MM.1S (cell line): Measurements from ENCODE around the gene RAD54L2.

Source experiments
- DNase-seq: peaks from one replicate; pipeline ENCODE4 v3.0.0-alpha.2; 2015
- H2AFZ ChIP-seq: fragments of 300-600 bp; sonication (generic); 2 replicates; pipeline ENCODE4 v1.6.0; 2016; ENCODE audit warnings: antibody characterized with exemption, low read length
- H3F3A ChIP-seq: fragments of 300-600 bp; sonication (generic); 2 replicates; pipeline ENCODE4 v1.6.1; 2016; ENCODE audit warnings: mild to moderate bottlenecking, antibody characterized with exemption, low read length, moderate library complexity, mixed read lengths; ENCODE audit not compliant: insufficient read depth
- H3K27ac ChIP-seq: fragments of 300-600 bp; sonication (generic); 2 replicates; pipeline ENCODE4 v1.5.1; 2016; ENCODE audit warnings: mild to moderate bottlenecking, low read length
- H3K27me3 ChIP-seq: fragments of 300-600 bp; sonication (generic); replicated peaks from 2 replicates; pipeline ENCODE4 v1.6.0; 2016; ENCODE audit warnings: low read length; ENCODE audit not compliant: insufficient read depth
- H3K36me3 ChIP-seq: fragments of 300-600 bp; sonication (generic); replicated peaks from 2 replicates; pipeline ENCODE4 v1.6.1; 2016; ENCODE audit warnings: mild to moderate bottlenecking, low read length, mixed read lengths; ENCODE audit not compliant: insufficient read depth
- H3K4me1 ChIP-seq: fragments of 300-600 bp; sonication (generic); 2 replicates; pipeline ENCODE4 v1.6.1; 2016; ENCODE audit warnings: low read length, mixed read lengths
- H3K4me2 ChIP-seq: fragments of 300-600 bp; sonication (generic); 2 replicates; pipeline ENCODE4 v1.6.0; 2016; ENCODE audit warnings: low read depth, low read length
- H3K4me3 ChIP-seq: fragments of 300-600 bp; sonication (generic); 2 replicates; pipeline ENCODE4 v1.5.1; 2016; ENCODE audit warnings: low read length, mixed read lengths
- H3K79me2 ChIP-seq: fragments of 300-600 bp; sonication (generic); 2 replicates; pipeline ENCODE4 v1.6.1; 2016; ENCODE audit warnings: mixed run types, low read length, mixed read lengths
- H3K9ac ChIP-seq: fragments of 300-600 bp; sonication (generic); 2 replicates; pipeline ENCODE4 v1.6.1; 2016; ENCODE audit warnings: low read length, mixed read lengths
- H3K9me2 ChIP-seq: fragments of 300-600 bp; sonication (generic); replicated peaks from 2 replicates; pipeline ENCODE4 v1.6.1; 2016; ENCODE audit warnings: mild to moderate bottlenecking, low read length, mixed read lengths; ENCODE audit not compliant: insufficient read depth
- H3K9me3 ChIP-seq: fragments of 300-600 bp; sonication (generic); replicated peaks from 2 replicates; pipeline ENCODE4 v1.6.1; 2016; ENCODE audit warnings: mild to moderate bottlenecking, low read length, mixed read lengths; ENCODE audit not compliant: insufficient read depth
- H4K20me1 ChIP-seq: fragments of 300-600 bp; sonication (generic); 2 replicates; pipeline ENCODE4 v1.6.1; 2016; ENCODE audit warnings: mild to moderate bottlenecking, low read length, moderate library complexity, mixed read lengths; ENCODE audit not compliant: insufficient read depth
- EZH2 ChIP-seq: fragments of 300-600 bp; sonication (generic); optimal IDR thresholded peaks from 2 replicates; pipeline ENCODE3; 2017; ENCODE audit warnings: low read depth, mild to moderate bottlenecking, antibody characterized with exemption, low read length, mixed read lengths
- EZH2phosphoT487 ChIP-seq: fragments of 300-600 bp; sonication (generic); IDR thresholded peaks from 2 replicates; pipeline ENCODE4 v1.6.1; 2018; ENCODE audit warnings: antibody characterized with exemption, low read length
- TF ChIP-seq, protein P1 (sequence below): fragments of 300-600 bp; sonication (generic); IDR thresholded peaks from 2 replicates; pipeline ENCODE4 v1.5.1; 2016; ENCODE audit warnings: antibody characterized with exemption, low read length, mixed read lengths

Gene RAD54L2

GRCh38 chr3:51585197-51585596 is 46.7 kb downstream of the RAD54L2 start:
- no peak overlapping the region for H3K4me3 ChIP-seq
- no peak overlapping the region for H3K4me2 ChIP-seq
- no peaks in the 10 kb centered on the region for H3K4me1 ChIP-seq
- H3K36me3 ChIP-seq, result no peaks in the 10 kb centered on the region
- no peaks in the 10 kb centered on the region for H3K9me2 ChIP-seq
- DNase-seq, result no peak
- TF ChIP-seq EZH2 (no peak), EZH2phosphoT487 (no peak)
- TF ChIP-seq, protein P1, sequence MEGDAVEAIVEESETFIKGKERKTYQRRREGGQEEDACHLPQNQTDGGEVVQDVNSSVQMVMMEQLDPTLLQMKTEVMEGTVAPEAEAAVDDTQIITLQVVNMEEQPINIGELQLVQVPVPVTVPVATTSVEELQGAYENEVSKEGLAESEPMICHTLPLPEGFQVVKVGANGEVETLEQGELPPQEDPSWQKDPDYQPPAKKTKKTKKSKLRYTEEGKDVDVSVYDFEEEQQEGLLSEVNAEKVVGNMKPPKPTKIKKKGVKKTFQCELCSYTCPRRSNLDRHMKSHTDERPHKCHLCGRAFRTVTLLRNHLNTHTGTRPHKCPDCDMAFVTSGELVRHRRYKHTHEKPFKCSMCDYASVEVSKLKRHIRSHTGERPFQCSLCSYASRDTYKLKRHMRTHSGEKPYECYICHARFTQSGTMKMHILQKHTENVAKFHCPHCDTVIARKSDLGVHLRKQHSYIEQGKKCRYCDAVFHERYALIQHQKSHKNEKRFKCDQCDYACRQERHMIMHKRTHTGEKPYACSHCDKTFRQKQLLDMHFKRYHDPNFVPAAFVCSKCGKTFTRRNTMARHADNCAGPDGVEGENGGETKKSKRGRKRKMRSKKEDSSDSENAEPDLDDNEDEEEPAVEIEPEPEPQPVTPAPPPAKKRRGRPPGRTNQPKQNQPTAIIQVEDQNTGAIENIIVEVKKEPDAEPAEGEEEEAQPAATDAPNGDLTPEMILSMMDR, result no peak
- no peaks in the 10 kb centered on the region for H3K9me3 ChIP-seq
- no peaks in the 10 kb centered on the region for H3K27me3 ChIP-seq
- no peak overlapping the region for H3K27ac ChIP-seq
- H3K9ac ChIP-seq, result no peak overlapping the region
- no peaks in the 10 kb centered on the region for H4K20me1 ChIP-seq
- H3F3A ChIP-seq, result no peaks in the 10 kb centered on the region
- peaks cover 8% of the 10 kb centered on the region; the same call in 1 of the 2 replicates for H3K79me2 ChIP-seq
- H2AFZ ChIP-seq, result no peak overlapping the region

- no peaks in the 10 kb centered on the region for H3K27me3 ChIP-seq
- no peaks in the 10 kb centered on the region for H3K9me2 ChIP-seq
- no peak overlapping the region for H3K4me2 ChIP-seq
- no peaks in the 10 kb centered on the region for H3K4me1 ChIP-seq
- no peak overlapping the region for H3K4me3 ChIP-seq
- no peaks in the 10 kb centered on the region for H3K9me3 ChIP-seq
- no peaks in the 10 kb centered on the region for H3F3A ChIP-seq
- H2AFZ ChIP-seq, result no peak overlapping the region
- no peak for DNase-seq
- no peaks in the 10 kb centered on the region for H4K20me1 ChIP-seq
- no peak overlapping the region for H3K27ac ChIP-seq
- no peaks in the 10 kb centered on the region for H3K36me3 ChIP-seq
- H3K79me2 ChIP-seq, result peaks cover 8% of the 10 kb centered on the region; the same call in 1 of the 2 replicates
- TF ChIP-seq EZH2 (no peak), EZH2phosphoT487 (no peak)
- TF ChIP-seq, protein P1, result no peak
- no peak overlapping the region for H3K9ac ChIP-seq
These were observed 47.4 kb downstream of the RAD54L2 start for GRCh38 chr3:51585871-51586270.
